NAMALWA (cell line): ENCODE results near the gene DGKZ.
A peak's percentile ranks its signal among the peaks of the same experiment; 100 is the strongest.

Source experiments
- DNase-seq: peaks from one replicate; pipeline ENCODE4 v3.0.0-alpha.2; 2015; ENCODE audit warnings: low spot score

Gene DGKZ

DNA sequence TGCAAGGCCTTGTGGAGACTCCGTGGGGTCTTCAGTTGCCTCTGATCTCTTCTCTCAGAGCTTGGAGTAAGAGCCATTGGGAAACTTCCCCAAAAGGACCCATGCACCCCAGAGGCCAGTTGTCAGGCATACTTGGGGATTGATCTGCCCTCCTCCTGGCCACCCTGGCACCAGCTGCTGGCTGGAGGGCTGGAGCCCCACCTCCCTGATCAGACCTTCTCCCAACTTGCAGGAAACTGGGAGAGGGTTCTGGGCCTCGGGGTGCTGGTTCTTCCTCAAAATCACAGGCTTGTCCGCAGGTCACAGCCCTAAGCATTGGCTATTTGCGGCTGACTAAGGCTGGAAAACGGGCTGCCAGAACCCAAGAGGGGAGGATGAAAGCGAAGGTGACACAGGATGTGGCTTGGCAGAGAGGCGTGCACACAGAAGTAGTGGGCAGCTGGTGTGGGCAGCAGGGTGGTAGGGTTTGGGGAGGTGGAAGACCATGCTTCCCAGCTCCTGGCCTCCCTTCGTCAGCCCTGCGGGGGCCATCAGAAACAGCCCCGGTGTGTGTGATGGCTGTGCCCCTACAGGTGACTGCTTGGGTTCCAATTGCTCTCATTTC is 1.3 kb upstream of the DGKZ start:
- DNase-seq: no peak

DNA sequence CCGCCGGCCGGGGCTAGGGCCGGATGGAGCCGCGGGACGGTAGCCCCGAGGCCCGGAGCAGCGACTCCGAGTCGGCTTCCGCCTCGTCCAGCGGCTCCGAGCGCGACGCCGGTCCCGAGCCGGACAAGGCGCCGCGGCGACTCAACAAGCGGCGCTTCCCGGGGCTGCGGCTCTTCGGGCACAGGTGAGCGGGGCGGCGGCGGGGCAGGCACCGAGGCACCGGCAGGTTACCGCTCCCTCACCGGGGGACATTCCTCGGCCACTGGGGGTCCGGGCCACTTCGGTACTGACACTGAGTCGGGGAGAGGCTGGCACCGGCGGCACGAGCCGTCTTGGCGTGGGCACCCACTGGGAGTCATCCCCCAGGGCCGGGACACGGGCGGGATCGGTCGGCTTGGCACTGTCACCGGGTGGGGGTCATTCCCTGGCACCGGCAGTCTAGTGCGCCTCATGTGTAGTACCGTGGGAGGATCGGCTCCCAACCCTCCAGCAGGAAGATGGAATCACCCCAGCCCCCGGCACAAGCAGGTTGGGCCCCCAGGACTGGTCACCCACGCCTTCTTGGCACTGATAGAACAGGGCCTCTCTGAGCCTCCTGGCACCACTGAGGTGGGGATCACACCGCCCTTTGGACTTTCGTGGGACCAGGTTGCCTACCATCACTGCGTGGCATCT is 511 bp downstream of the DGKZ start:
- no peak for DNase-seq

DNA sequence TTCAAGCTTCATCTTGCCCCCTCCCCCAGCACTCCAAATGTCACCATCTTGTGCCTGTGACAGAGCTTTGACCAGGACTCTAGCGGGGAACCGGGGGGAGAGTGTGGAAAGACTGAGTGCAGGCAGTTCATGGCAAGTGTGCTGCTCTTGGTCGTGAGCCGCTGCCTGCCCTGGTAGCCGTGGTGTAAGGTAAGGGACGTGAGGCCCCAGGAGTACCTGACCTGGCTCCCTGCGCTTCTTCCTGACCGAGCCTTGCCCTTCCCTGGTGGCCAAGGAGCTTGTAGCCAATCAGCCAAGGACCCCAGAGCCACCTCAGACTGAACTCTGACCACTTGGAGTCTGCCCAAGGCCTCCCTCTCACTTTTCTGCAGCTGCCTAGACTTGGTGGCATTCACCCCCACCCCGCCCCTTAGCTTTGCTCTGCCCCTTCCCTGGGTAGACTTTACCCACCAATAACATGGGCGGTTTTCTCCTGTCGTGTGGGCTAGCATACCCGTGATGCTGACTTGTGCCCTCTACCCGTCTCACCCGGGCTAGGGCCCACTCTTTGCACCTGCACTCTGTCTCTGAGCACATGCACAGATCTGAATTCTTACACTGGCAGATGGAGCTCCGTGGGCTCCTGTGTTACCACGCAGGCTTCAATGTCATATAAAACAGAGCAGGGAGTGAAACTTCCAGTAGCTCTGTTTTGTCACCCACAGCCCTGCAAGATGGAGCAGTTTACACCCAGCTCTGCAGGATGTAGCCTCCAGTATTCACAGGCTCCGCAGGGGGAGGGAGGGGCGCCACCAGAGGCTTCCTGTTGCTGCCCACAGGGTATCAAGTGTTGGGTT is 1.5 kb downstream of the DGKZ start:
- peak; percentile 47 for DNase-seq

DNA sequence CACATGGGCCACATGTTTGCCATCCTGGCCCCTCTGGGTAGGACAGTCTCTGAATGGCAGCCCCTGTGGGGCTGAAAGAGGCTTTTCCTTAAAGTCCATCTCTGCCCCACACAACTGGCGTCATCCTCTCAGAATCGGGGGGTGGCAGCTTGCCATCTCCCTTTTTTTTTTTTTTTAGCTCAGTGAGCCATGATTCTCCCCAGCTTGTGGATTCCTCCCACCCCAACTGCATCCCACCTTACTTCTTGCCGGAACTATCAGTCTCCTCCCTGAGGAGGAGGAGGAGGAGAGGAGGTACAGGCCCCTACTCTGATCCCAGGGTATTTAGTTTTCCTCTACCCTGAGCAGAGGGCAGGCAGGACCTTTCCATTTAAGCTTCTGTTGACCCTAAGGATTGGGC is 3.4 kb downstream of the DGKZ start:
- DNase-seq: no peak

DNA sequence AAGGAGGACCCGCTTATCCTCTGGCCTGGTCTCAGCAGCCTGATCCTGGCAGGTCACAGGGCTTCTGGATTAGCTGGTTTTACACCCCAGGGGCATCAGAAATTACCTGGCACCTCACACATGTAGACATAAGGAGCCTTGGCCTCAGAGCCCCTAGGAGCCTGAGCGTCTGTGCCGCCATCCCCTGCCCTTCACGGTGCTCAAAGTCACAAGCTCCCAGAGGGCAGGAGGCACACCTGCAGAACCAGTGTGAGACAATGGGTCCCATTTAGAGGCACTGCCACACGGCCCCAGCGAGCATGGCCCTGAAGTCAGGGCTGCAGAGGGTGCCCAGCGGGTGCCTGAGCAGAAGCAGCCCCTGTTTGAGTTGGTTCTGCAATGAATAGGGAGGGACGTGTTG is 3.9 kb downstream of the DGKZ start:
- no peak for DNase-seq

DNA sequence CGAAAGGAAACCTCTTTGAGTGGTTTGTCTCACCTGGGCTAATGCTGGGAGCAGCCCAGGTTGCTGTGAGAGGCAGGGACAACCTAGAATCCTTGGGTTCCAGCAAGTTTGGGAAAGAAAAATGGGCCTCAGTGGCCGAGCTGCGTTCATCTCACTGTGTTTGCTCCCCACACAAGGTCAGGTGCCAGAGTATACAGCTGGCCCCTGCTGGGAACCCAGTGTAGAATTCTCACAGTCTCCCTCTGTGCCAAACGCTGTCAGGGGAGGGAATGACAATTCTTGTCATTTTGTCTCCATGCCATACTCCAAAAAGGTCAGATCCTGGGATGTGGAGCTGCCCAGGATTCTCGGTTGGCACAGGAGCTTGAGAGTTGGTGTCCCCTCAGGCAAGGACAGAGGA is 4.3 kb downstream of the DGKZ start:
- no peak for DNase-seq

DNA sequence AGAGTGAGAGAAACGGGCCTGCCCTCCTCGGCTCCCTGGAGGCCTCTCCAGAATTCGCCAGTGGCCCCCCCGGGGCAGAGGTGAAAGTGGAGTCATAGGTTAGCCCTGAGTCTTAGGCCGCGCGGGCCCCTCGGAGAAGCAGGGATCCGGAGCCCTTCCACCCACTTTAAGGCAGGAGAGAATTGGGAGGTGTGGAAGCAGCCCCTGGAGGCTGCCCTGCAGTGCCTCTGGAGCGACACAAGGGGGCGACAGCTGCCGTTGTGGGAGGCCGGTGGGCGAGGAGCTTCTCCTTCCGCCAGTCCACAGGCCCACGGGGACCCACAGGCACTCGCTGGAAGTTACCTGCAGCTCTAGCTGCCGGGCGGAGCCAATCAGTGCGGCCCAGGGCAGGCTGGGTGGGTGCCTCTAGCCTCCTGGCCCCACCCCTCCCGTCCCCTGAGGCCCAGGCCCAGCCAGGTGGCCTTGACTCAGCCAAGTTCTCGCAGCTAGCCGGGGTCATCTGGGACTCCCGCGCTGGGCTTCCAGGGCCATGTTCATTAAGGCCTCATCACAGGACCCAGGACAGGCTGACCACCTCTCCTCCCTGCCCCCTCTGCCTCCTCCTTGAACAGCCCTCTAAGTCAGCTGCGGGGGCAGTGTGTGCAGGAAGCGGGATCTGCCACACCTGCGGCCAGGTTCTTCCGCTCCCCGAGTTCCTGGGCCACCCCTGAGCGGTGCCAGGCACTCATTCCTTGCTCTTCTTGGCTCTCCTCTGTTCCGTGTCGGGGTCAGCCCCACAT is 5.0 kb downstream of the DGKZ start:
- DNase-seq: peak; percentile 53

DNA sequence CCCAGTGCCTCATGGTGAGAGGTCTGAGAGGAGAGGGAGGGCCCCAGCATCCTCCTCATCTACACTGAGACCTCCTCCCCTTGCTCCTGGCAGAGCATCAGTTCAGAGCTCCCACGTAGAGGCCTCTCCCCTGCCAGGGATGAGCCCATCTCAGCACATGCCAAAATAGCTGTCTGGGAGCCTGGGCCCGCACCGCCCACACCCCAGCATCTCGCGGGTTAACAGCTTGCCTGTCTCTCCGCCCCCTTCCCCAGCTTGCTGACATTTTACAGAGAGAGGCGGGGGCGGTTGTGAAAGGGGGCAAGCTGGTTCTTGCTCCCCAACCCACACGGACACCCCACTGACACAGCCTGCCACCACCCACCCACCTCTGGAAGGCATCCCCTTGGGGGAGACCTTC is 6.4 kb downstream of the DGKZ start:
- DNase-seq: no peak

DNA sequence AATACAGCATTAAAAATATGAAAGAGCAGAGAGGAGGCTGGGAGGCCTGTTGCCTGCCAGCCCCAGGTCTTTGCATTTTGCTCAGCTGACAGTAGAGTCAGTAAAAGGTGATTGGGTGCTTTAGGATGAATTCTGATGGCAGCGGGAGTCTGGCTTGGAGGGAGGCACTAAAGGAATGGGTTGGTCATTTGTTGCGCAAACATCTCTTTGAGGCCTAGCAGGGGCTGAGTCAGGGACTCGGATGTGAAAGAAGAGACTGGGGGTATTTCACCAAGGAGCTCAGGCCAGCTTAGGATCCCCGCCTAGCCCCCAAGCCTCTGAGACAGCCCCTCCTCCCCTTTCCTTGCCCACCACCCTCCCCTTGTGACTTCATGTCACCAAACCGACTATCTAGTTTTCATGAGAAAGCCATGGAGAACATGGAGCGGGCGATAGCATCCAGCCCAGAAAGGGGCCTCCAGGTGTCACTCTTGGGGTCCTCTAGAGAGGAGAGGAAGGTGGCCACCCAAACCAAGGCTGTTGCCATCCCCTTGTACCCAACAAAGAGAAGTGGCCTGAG is 9.7 kb downstream of the DGKZ start:
- no peak for DNase-seq

DNA sequence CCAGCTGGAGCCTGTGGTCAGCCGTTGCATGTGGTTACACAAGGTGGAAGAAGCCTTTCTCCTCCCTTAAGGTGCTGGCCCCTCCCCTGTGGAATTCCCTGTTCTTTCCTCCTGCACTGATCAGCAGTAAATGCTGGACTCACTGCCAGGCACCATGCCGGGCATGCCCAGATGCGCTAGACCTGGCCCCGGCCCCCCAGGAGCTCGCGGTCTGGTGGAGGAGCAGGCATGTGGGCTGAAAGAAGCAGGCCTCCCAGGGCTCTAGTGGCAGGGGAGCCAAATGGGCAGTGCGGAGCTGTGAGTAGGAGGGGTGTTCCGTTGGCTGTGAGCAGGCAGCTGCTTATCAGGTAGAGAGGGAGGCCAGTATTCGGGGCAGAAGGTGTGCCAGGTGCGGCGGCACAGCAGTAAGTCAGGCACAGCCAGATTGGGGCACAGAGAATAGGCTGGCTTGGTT is 10.2 kb downstream of the DGKZ start:
- no peak for DNase-seq

DNA sequence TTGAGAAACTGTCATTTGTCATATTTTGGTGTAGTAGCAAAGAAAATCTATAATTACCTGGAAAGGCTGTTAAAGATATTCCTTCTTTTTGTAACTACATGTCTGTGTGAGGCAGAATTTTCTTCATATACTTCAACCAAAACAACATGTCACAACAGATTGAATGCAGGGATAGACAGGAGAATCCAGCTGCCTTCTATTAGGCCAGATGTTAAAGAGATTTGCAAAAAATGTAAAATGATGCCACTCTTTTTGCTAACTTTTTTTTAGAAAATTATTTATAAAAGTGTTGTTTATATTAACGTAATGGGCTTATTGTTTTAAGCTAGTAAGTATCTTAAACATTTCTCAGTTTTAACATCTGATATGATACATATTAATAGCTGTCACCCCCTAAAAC is 12.7 kb downstream of the DGKZ start:
- no peak for DNase-seq

DNA sequence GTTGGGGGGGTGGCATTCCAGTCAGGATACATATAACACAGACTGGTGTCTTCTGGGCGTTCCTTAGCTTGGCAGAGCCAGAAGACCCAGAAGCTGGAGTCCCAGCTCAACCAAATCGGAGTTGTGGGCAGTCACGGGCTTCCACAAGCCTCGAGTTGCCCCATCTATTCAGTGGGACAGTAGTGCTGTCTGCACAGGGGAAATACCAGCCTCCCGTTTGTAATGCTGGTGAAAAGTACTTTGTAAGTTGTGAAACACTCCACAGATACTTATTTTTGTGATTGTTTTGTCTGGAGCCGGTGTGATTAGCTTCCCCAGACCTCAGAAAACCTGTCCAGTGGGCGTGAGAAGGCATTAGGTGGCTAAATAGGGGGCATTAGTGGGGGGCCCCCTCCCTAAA is 13.6 kb downstream of the DGKZ start:
- DNase-seq: peak; percentile 52

DNA sequence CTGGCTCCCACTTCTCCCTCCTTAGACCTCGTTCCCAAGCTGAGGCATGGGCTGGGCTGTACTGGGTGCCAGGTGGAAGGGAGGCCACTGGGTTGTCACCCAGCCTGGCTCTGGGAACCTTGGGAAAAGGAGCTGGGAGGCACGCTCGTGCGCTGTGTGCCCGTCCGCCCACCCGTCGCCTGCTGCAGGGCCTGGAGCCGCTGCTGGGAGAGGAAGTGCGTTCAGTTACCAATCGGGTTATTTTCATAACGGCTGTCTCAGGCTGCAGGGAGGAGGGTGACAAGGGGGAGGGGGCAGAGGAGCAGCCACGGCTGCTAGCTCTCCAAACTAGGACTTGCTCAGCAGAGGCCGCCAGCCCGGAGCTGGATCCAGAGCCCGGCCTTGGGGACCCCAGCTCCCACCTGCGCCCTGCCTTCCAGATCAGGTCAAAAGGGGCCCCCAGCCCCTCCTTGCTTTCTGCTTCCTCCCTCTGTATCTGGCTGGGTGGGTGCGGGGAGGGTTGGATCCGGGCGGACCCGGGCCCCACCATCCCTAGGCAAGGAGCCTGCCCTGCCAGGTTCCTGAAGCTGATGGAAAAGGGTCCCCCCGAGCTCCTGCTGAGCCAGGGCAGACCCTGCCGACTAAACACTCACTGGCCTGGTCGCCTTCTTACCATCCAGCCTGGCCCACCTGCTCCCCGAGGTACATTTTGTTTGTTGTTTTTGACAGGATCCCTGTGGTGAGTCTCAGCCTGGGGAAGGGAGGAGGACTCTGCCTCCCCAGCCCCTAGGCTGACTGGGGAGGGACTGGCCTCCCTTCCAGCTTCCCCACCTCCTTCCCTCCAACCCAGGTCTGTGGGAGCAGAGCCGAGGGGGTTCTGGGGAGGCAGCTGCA is 14.3 kb downstream of the DGKZ start:
- DNase-seq: peak; percentile 86

DNA sequence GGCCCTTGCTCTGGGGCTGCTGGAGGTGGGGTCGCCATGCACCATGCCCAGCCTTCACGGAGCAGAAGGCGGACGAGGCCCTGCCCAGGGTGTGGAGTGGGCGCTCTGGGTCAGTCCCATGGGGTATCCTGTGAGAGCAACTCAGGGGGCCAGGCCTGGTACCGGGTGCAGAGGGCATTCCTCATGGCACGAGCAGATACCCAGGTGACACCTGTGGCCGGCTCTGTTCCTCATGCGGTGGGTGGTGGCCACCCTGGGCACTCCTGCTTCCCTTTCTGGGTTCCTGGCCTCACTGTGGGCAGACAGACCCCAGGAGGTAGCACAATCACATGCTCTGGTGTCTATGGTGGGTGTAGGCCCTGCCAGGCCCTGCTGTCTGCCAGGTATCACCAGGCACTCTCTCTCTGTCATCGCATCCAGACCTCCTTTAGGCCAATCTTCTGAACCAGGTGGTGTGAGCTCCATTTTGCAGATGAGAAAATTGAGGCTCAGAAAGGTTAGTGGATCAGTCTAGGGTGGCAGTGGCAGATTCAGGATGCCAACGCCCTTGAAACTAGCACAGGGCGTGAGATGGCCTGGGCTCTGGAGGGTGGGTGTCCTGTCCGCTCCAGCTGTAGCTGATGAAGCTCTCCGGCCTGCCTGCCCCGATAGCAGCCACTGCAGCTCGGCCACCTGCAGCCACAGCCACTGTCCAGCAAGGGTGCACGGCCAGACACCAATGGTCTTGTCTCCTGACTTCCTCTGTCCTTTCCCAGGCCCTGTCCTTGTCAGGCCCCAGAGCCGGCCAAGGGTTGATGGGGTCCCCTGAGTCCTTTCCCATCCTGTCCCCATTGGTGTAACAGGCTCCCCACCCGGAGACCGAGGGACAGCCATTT is 15.1 kb downstream of the DGKZ start:
- DNase-seq: no peak

DNA sequence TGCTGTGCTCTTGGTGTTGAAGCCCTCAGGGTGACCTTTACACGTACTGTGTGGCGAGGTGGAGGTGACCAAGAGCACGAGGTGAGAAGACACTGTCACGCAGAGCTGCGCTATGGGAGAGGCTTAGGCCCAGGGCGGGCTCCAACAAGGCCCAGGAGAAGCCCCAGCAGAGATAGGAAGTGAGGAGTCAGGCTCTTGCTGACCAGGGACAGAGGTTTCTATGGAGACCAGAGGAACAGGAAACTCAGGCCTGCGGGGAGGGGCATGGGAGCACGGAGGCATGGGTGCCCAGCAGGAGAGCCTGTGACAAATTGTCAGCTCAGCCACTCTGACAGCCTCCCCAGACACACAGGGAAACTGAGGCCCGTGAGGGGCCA is 15.8 kb downstream of the DGKZ start:
- no peak for DNase-seq

DNA sequence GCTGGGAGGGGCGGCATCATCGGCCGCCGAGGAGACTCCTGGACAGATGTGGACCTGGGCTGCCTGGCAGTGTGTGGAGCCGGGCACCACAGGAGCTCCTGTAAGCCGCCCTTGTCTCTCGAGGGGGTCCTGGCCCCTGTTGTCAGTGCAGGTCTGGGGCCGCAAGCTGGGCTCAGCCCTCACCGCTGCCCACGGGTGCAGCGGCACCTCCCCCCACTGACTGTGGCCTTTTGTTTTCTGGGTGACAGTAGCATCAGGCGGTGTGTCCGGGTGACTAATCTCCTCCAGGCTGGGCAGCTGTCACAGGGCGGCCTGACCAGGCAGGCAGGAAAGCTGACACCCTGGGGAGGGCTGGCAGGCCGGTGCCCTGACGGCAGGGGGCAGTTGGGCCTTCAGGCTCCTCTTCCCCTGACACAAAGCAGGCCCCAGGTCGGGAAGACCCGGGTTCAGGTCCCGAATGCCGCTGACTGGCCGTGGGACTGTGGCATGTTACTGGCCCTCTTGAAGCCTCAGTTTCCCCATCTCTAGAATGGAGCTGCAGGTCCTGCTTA is 16.3 kb downstream of the DGKZ start:
- no peak for DNase-seq

DNA sequence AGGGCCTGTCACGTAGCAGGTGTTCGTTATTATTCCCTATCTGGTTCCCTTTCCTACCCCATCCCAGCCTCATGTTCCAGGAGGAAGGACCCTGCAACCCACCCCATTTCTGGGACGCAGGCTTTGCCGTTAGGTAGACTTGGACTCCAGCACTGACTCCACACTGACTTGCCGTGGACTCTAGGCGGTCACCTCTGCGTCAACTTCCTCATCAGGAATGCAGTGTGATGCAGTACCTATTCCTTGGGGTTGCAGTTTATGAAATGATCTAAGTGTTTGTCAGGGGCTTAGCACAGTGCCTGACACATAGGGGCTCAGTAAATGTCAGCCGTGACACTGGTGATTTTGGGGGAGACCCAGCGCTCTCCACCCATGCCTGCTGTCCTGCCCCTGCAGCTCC is 16.8 kb downstream of the DGKZ start:
- DNase-seq: no peak

DNA sequence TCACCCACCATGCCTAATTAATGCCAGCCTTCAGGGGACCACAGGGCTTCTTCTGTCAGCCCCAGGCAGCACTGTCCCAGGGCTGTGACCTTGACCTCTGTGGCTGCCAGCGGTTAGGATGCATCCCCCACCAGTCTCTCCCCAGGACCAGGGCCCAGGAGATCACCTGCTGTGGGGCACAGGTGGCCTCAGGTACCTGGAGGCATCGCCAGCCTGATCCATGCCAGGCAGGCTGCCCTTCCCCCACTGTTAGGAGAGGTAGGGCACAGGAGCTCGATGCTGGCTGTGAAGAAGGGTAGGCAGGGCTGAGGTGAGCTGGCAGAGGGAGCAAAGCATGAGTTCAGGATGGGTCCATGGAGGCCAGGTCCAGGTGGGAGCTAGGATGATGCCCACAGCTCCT is 17.5 kb downstream of the DGKZ start:
- no peak for DNase-seq

DNA sequence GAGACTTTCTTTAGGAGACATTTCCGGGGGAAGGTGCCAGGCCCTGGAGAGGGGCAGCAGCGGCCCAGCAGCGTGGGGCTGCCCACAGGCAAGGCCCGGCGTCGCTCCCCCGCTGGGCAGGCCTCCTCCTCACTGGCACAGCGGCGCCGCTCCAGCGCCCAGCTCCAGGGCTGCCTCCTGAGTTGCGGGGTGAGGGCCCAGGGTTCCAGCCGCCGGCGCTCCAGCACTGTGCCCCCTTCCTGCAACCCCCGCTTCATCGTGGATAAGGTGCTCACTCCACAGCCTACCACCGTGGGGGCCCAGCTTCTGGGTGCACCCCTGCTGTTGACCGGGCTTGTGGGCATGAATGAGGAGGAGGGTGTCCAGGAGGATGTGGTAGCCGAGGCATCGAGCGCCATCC is 19.0 kb downstream of the DGKZ start:
- DNase-seq: no peak

DNA sequence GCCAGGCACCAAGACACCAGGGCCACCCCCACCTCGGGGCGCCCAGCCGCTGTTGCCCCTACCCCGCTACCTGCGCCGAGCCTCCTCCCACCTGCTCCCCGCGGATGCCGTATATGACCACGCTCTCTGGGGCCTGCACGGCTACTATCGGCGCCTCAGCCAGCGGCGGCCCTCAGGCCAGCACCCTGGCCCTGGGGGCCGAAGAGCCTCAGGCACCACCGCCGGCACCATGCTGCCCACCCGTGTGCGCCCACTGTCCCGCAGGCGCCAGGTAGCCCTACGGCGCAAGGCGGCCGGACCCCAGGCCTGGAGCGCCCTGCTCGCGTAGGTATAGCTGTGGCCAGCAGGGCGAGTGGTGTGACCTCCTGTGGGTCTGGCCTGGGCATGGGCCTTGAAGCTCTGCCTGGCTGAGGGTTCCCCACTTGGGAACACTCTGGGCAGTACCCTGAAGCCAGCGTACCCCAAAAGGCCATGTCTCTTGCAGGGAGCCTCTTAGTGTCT is 19.4 kb downstream of the DGKZ start:
- no peak for DNase-seq
